ENCODE data around the gene NFAT5.
A peak's percentile ranks its signal among the peaks of the same experiment; 100 is the strongest.

The NFAT5 gene

GRCh38 chr16:69724414-69724873 lies 158.7 kb downstream of the NFAT5 start:
- no peak overlapping the region for H3K18ac ChIP-seq (ENCODE audit: low read length)
- H4K91ac ChIP-seq (ENCODE audit: low read depth, low read length, poor library complexity) = no peak overlapping the region
- H2AK5ac ChIP-seq (ENCODE audit: low read depth, low read length) = no peak overlapping the region
- H3K27me3 ChIP-seq (ENCODE audit: control insufficient read depth in 3 of 3, insufficient read depth in 3 of 3, low read depth in 1 of 3, low read length in 3 of 3) = no peaks in the 10 kb centered on the region
- H3K79me1 ChIP-seq (ENCODE audit: low read depth, low read length) = no peaks in the 10 kb centered on the region
- H2BK5ac ChIP-seq (ENCODE audit: low read length) = no peak overlapping the region
- no peak overlapping the region for H2BK15ac ChIP-seq (ENCODE audit: low read length)
- peak overlapping the region; percentile 65 for H2AFZ ChIP-seq (ENCODE audit: low read length)
- H3K9ac ChIP-seq (ENCODE audit: low read depth, low read length, poor library complexity) = no peak overlapping the region
- no CpG with 5 or more reads among the region's 2 CpGs for WGBS, 2 donors (ENCODE audit: extremely low coverage in 2 of 2, insufficient read length in 2 of 2, insufficient replicate concordance in 1 of 2)
- no peak overlapping the region for H3K14ac ChIP-seq (ENCODE audit: low read length)
- H3K36me3 ChIP-seq (replicated peaks in 1 of 2; ENCODE audit: control insufficient read depth in 2 of 2, insufficient read depth in 2 of 2, low read length in 2 of 2) = no peaks in the 10 kb centered on the region
- H3K4me3 ChIP-seq (ENCODE audit: low read length in 2 of 2) = no peak overlapping the region
- no peak overlapping the region for H2BK12ac ChIP-seq (ENCODE audit: low read length)
- H3K4me1 ChIP-seq (ENCODE audit: control insufficient read depth in 2 of 2, insufficient read depth in 1 of 2, low read depth in 1 of 2, low read length in 2 of 2) = peaks cover 4 to 15% of the 10 kb centered on the region in 2 donors
- H4K8ac ChIP-seq (ENCODE audit: low read depth, low read length) = no peak overlapping the region
- no peak overlapping the region for H3K4me2 ChIP-seq (ENCODE audit: insufficient read depth, low read length, poor library complexity, severe bottlenecking)
- H3K4ac ChIP-seq (ENCODE audit: low read length) = no peak overlapping the region
- no peak overlapping the region for H2BK120ac ChIP-seq (ENCODE audit: low read depth, low read length)
- no peaks in the 10 kb centered on the region for H3K9me3 ChIP-seq (replicated peaks in 1 of 2; ENCODE audit: control insufficient read depth in 2 of 2, insufficient read depth in 1 of 2, low read depth in 1 of 2, low read length in 2 of 2)
- H3K27ac ChIP-seq (replicated peaks; ENCODE audit: low read length) = no peak overlapping the region
- no peak overlapping the region for H3K23ac ChIP-seq (ENCODE audit: low read depth, low read length, poor library complexity)
- no peak for DNase-seq (ENCODE audit: low spot score)

- H3K4me2 ChIP-seq (ENCODE audit: insufficient read depth, low read length, poor library complexity, severe bottlenecking) = no peak overlapping the region
- no peaks in the 10 kb centered on the region for H3K27me3 ChIP-seq (ENCODE audit: control insufficient read depth in 3 of 3, insufficient read depth in 3 of 3, low read depth in 1 of 3, low read length in 3 of 3)
- no peak overlapping the region for H3K23ac ChIP-seq (ENCODE audit: low read depth, low read length, poor library complexity)
- H2BK12ac ChIP-seq (ENCODE audit: low read length) = no peak overlapping the region
- no peak overlapping the region for H3K18ac ChIP-seq (ENCODE audit: low read length)
- H2AFZ ChIP-seq (ENCODE audit: low read length) = peak overlapping the region; percentile 65
- no peak overlapping the region for H2BK15ac ChIP-seq (ENCODE audit: low read length)
- H3K27ac ChIP-seq (replicated peaks; ENCODE audit: low read length) = no peak overlapping the region
- no peak overlapping the region for H3K4ac ChIP-seq (ENCODE audit: low read length)
- H2BK120ac ChIP-seq (ENCODE audit: low read depth, low read length) = no peak overlapping the region
- H3K79me1 ChIP-seq (ENCODE audit: low read depth, low read length) = no peaks in the 10 kb centered on the region
- no CpG with 5 or more reads among the region's 6 CpGs for WGBS, 2 donors (ENCODE audit: extremely low coverage in 2 of 2, insufficient read length in 2 of 2, insufficient replicate concordance in 1 of 2)
- no peaks in the 10 kb centered on the region for H3K9me3 ChIP-seq (replicated peaks in 1 of 2; ENCODE audit: control insufficient read depth in 2 of 2, insufficient read depth in 1 of 2, low read depth in 1 of 2, low read length in 2 of 2)
- DNase-seq (ENCODE audit: low spot score) = no peak
- peak overlapping the region in 1 of 2 donors; percentile 4 for H3K4me3 ChIP-seq (ENCODE audit: low read length in 2 of 2)
- H3K36me3 ChIP-seq (replicated peaks in 1 of 2; ENCODE audit: control insufficient read depth in 2 of 2, insufficient read depth in 2 of 2, low read length in 2 of 2) = no peaks in the 10 kb centered on the region
- no peak overlapping the region for H4K8ac ChIP-seq (ENCODE audit: low read depth, low read length)
- H3K4me1 ChIP-seq (ENCODE audit: control insufficient read depth in 2 of 2, insufficient read depth in 1 of 2, low read depth in 1 of 2, low read length in 2 of 2) = peaks cover 4 to 15% of the 10 kb centered on the region in 2 donors
- H3K9ac ChIP-seq (ENCODE audit: low read depth, low read length, poor library complexity) = no peak overlapping the region
- H2BK5ac ChIP-seq (ENCODE audit: low read length) = no peak overlapping the region
- no peak overlapping the region for H4K91ac ChIP-seq (ENCODE audit: low read depth, low read length, poor library complexity)
- no peak overlapping the region for H2AK5ac ChIP-seq (ENCODE audit: low read depth, low read length)
- no peak overlapping the region for H3K14ac ChIP-seq (ENCODE audit: low read length)
Measured at GRCh38 chr16:69724981-69725479, 159.3 kb downstream of the NFAT5 start.

GRCh38 chr16:69725480-69726312 lies 159.9 kb downstream of the NFAT5 start:
- Histone ChIP-seq H3K18ac (ENCODE audit: low read length) (no peak overlapping the region), H2BK120ac (ENCODE audit: low read depth, low read length) (no peak overlapping the region), H3K27me3 (ENCODE audit: control insufficient read depth in 3 of 3, insufficient read depth in 3 of 3, low read depth in 1 of 3, low read length in 3 of 3) (no peaks in the 10 kb centered on the region), H2BK15ac (ENCODE audit: low read length) (peak overlapping the region; percentile 47), H3K14ac (ENCODE audit: low read length) (no peak overlapping the region), H3K9ac (ENCODE audit: low read depth, low read length, poor library complexity) (no peak overlapping the region), H3K4me3 (ENCODE audit: low read length in 2 of 2) (peak overlapping the region; percentile 3 to 50), H2AFZ (ENCODE audit: low read length) (peak overlapping the region; percentile 88), H3K9me3 (replicated peaks in 1 of 2; ENCODE audit: control insufficient read depth in 2 of 2, insufficient read depth in 1 of 2, low read depth in 1 of 2, low read length in 2 of 2) (no peaks in the 10 kb centered on the region), H3K27ac (replicated peaks; ENCODE audit: low read length) (peak overlapping the region; percentile 61), H3K79me1 (ENCODE audit: low read depth, low read length) (no peaks in the 10 kb centered on the region), H3K23ac (ENCODE audit: low read depth, low read length, poor library complexity) (peak overlapping the region; percentile 90), H4K8ac (ENCODE audit: low read depth, low read length) (no peak overlapping the region), H4K91ac (ENCODE audit: low read depth, low read length, poor library complexity) (no peak overlapping the region), H3K36me3 (replicated peaks in 1 of 2; ENCODE audit: control insufficient read depth in 2 of 2, insufficient read depth in 2 of 2, low read length in 2 of 2) (no peaks in the 10 kb centered on the region), H2BK12ac (ENCODE audit: low read length) (no peak overlapping the region), H3K4ac (ENCODE audit: low read length) (no peak overlapping the region), H2BK5ac (ENCODE audit: low read length) (peak overlapping the region; percentile 69), H2AK5ac (ENCODE audit: low read depth, low read length) (no peak overlapping the region), H3K4me2 (ENCODE audit: insufficient read depth, low read length, poor library complexity, severe bottlenecking) (peak overlapping the region; percentile 90), H3K4me1 (ENCODE audit: control insufficient read depth in 2 of 2, insufficient read depth in 1 of 2, low read depth in 1 of 2, low read length in 2 of 2) (peaks cover 4 to 15% of the 10 kb centered on the region in 2 donors)
- DNase-seq (ENCODE audit: low spot score) = no peak
- no CpG with 5 or more reads among the region's 32 CpGs for WGBS, 2 donors (ENCODE audit: extremely low coverage in 2 of 2, insufficient read length in 2 of 2, insufficient replicate concordance in 1 of 2)

- no peaks in the 10 kb centered on the region for H3K27me3 ChIP-seq (ENCODE audit: control insufficient read depth in 3 of 3, insufficient read depth in 3 of 3, low read depth in 1 of 3, low read length in 3 of 3)
- no peak within 1 kb of the TSS for H2BK12ac ChIP-seq (ENCODE audit: low read length)
- peak within 1 kb of the TSS; percentile 90 for H3K23ac ChIP-seq (ENCODE audit: low read depth, low read length, poor library complexity)
- H3K4ac ChIP-seq (ENCODE audit: low read length) = no peak within 1 kb of the TSS
- H4K8ac ChIP-seq (ENCODE audit: low read depth, low read length) = no peak within 1 kb of the TSS
- DNase-seq (ENCODE audit: low spot score) = peak; percentile 83
- WGBS, 2 donors (ENCODE audit: extremely low coverage in 2 of 2, insufficient read length in 2 of 2, insufficient replicate concordance in 1 of 2) = no CpG with 5 or more reads among the region's 31 CpGs
- H2AFZ ChIP-seq (ENCODE audit: low read length) = peak within 1 kb of the TSS; percentile 88
- peak within 1 kb of the TSS; percentile 82 for H3K9ac ChIP-seq (ENCODE audit: low read depth, low read length, poor library complexity)
- H3K14ac ChIP-seq (ENCODE audit: low read length) = no peak within 1 kb of the TSS
- H2BK120ac ChIP-seq (ENCODE audit: low read depth, low read length) = no peak within 1 kb of the TSS
- H2BK5ac ChIP-seq (ENCODE audit: low read length) = peak within 1 kb of the TSS; percentile 69
- H3K4me2 ChIP-seq (ENCODE audit: insufficient read depth, low read length, poor library complexity, severe bottlenecking) = peak within 1 kb of the TSS; percentile 90
- H3K4me3 ChIP-seq (ENCODE audit: low read length in 2 of 2) = peak within 1 kb of the TSS; percentile 50 to 80
- H3K27ac ChIP-seq (replicated peaks; ENCODE audit: low read length) = peak within 1 kb of the TSS; percentile 94
- no peaks in the 10 kb centered on the region for H3K36me3 ChIP-seq (replicated peaks in 1 of 2; ENCODE audit: control insufficient read depth in 2 of 2, insufficient read depth in 2 of 2, low read length in 2 of 2)
- H3K4me1 ChIP-seq (ENCODE audit: control insufficient read depth in 2 of 2, insufficient read depth in 1 of 2, low read depth in 1 of 2, low read length in 2 of 2) = peaks cover 4 to 15% of the 10 kb centered on the region in 2 donors
- H3K18ac ChIP-seq (ENCODE audit: low read length) = peak within 1 kb of the TSS; percentile 78
- peak within 1 kb of the TSS; percentile 47 for H4K91ac ChIP-seq (ENCODE audit: low read depth, low read length, poor library complexity)
- H3K9me3 ChIP-seq (replicated peaks in 1 of 2; ENCODE audit: control insufficient read depth in 2 of 2, insufficient read depth in 1 of 2, low read depth in 1 of 2, low read length in 2 of 2) = no peaks in the 10 kb centered on the region
- H2BK15ac ChIP-seq (ENCODE audit: low read length) = peak within 1 kb of the TSS; percentile 47
- H2AK5ac ChIP-seq (ENCODE audit: low read depth, low read length) = peak within 1 kb of the TSS; percentile 34
- no peaks in the 10 kb centered on the region for H3K79me1 ChIP-seq (ENCODE audit: low read depth, low read length)
Measured at GRCh38 chr16:69726313-69727060, 160.7 kb downstream of the NFAT5 start, which contains the start of gene NQO1. Gene NQO1, minus strand, starts transcription at chr16:69726560. Its CDS starts 121 bp downstream, at chr16:69726439.
